B cell (primary cell): Measurements from ENCODE around the gene ERC1. TPM values are rescaled to one million over a fixed set of nuclear protein-coding genes. Genes with fewer than 3 reads are reported as not detected.

Experiments
- ATAC-seq: fragments of 200-7000 bp; cut with Tn5 transposase; one replicate; pipeline ENCODE4 v1.10.0; 2021; ENCODE audit warnings: low read depth, mild to moderate bottlenecking, moderate number of reproducible peaks, moderate library complexity
- CTCF ChIA-PET: fragments of 350-600 bp; sonication (Branson Sonifier 250); formaldehyde crosslinking; loops from one replicate; lab custom pipeline; 2021; ENCODE audit warnings: antibody characterized with exemption, inconsistent platforms; lab: Charles Lee
- POLR2A ChIA-PET: fragments of 350-600 bp; sonication (Branson Sonifier 250); formaldehyde crosslinking; loops from one replicate; lab custom pipeline; 2021; ENCODE audit warnings: antibody characterized with exemption; lab: Charles Lee
- DNase-seq: peaks from one replicate; pipeline ENCODE4 v3.0.0; 2013
- H2AFZ ChIP-seq: 2 replicates; pipeline ENCODE4 v1.6.1; 2012; ENCODE audit warnings: mild to moderate bottlenecking, low read depth, low read length; ENCODE audit not compliant: insufficient read depth, poor library complexity, severe bottlenecking
- H3K27ac ChIP-seq, 2 donors: 1 replicate in 1 of 2; 2 replicates in 1 of 2; pipeline ENCODE4 v1.5.1; 2012 to 2013; ENCODE audit warnings: low read length in 2 of 2, mild to moderate bottlenecking in 2 of 2, moderate library complexity in 1 of 2
- H3K27me3 ChIP-seq, 4 experiments: fragments of 200-600 bp in 1 of 4; sonication (generic) in 1 of 4; replicated peaks in 1 of 4; 1 replicate in 2 of 4; 2 replicates in 2 of 4; pipeline versions ENCODE4 v1.6.1 to v1.7.0; 2013 to 2016; ENCODE audit warnings: low read length in 3 of 4, mild to moderate bottlenecking in 2 of 4, mixed read lengths in 1 of 4, moderate library complexity in 1 of 4; ENCODE audit not compliant: insufficient read depth in 4 of 4, control insufficient read depth in 3 of 4; ENCODE audit errors: control extremely low read depth in 1 of 4
- H3K36me3 ChIP-seq, 2 experiments: replicated peaks in 1 of 2; 1 replicate in 1 of 2; 2 replicates in 1 of 2; pipeline versions ENCODE4 v1.6.1 to v1.7.1; 2013; ENCODE audit warnings: low read length in 1 of 2; ENCODE audit not compliant: insufficient read depth in 2 of 2, control insufficient read depth in 1 of 2; ENCODE audit errors: control extremely low read depth in 1 of 2, extremely low read depth in 1 of 2
- H3K4me1 ChIP-seq, 2 donors: fragments of 200-600 bp in 1 of 2; sonication (generic) in 1 of 2; 1 replicate in 1 of 2; 2 replicates in 1 of 2; pipeline versions ENCODE4 v1.5.1 to v1.6.1; 2013 to 2017; ENCODE audit warnings: low read length in 2 of 2; ENCODE audit not compliant: control insufficient read depth in 2 of 2, insufficient read depth in 2 of 2
- H3K4me2 ChIP-seq: replicated peaks from 2 replicates; pipeline ENCODE3; 2012; ENCODE audit warnings: mild to moderate bottlenecking, low read depth, low read length; ENCODE audit not compliant: poor library complexity, severe bottlenecking
- H3K4me3 ChIP-seq, 5 experiments: fragments of 200-600 bp in 1 of 5; sonication (generic) in 1 of 5; 1 replicate in 3 of 5; 2 replicates in 2 of 5; pipeline versions ENCODE4 v1.5.1 to v1.7.0; 2011 to 2016; ENCODE audit warnings: low read length in 4 of 5, mild to moderate bottlenecking in 4 of 5, low read depth in 2 of 5, control low read depth in 1 of 5, moderate library complexity in 1 of 5; ENCODE audit not compliant: insufficient read depth in 1 of 5; ENCODE audit errors: control extremely low read depth in 1 of 5, extremely low read depth in 1 of 5
- H3K79me2 ChIP-seq: fragments of 200-600 bp; sonication (generic); one replicate; pipeline ENCODE4 v1.6.0; 2016; ENCODE audit warnings: low read length; ENCODE audit not compliant: control insufficient read depth, insufficient read depth
- H3K9ac ChIP-seq: fragments of 200-600 bp; sonication (generic); 2 replicates; pipeline ENCODE4 v1.6.1; 2017; ENCODE audit warnings: mild to moderate bottlenecking, low read length, moderate library complexity
- H3K9me3 ChIP-seq, 3 donors: one replicate each; pipeline versions ENCODE4 v1.6.1 to v1.7.1; 2013; ENCODE audit warnings: low read length in 2 of 3; ENCODE audit not compliant: control insufficient read depth in 2 of 3, insufficient read depth in 1 of 3; ENCODE audit errors: control extremely low read depth in 1 of 3
- H4K20me1 ChIP-seq: 2 replicates; pipeline ENCODE4 v1.6.0; 2012; ENCODE audit warnings: mild to moderate bottlenecking, low read length; ENCODE audit not compliant: insufficient read depth, control insufficient read depth, poor library complexity, severe bottlenecking
- H3K27ac Mint-ChIP-seq: one replicate; pipeline ENCODE4 v1.8.0; 2021; ENCODE audit warnings: mixed read lengths
- H3K27me3 Mint-ChIP-seq: one replicate; pipeline ENCODE4 v1.8.0; 2021; ENCODE audit warnings: mixed read lengths
- H3K4me1 Mint-ChIP-seq: one replicate; pipeline ENCODE4 v1.8.0; 2021; ENCODE audit warnings: mixed read lengths
- H3K4me3 Mint-ChIP-seq: one replicate; pipeline ENCODE4 v1.8.0; 2021; ENCODE audit warnings: mixed read lengths
- H3K9me3 Mint-ChIP-seq: one replicate; pipeline ENCODE4 v1.8.0; 2022; ENCODE audit warnings: mixed read lengths; ENCODE audit not compliant: insufficient read depth
- CTCF ChIP-seq: fragments of 200-600 bp; IDR thresholded peaks from one replicate; pipeline ENCODE4 v1.8.0; 2022; ENCODE audit warnings: antibody characterized with exemption, mild to moderate bottlenecking
- EZH2 ChIP-seq: IDR thresholded peaks from 2 replicates; pipeline ENCODE4 v1.6.1; 2012; ENCODE audit warnings: borderline replicate concordance, low read depth, mild to moderate bottlenecking, moderate library complexity, low read length; ENCODE audit not compliant: insufficient read depth, poor library complexity, severe bottlenecking
- WGBS: methylation state at CpG from one replicate; pipeline ENCODE4 v1.1.5; 2013; ENCODE audit warnings: missing lambda C conversion rate; ENCODE audit not compliant: insufficient coverage; 5-methylcytosine and 5-hydroxymethylcytosine counted together
- intact Hi-C: fragments of 100-400 bp; cut with micrococcal nuclease; formaldehyde crosslinking; loops from one replicate; pipeline ENCODE4 v1.10.0; 2022
- polyA plus RNA-seq: library from polyadenylated mRNA; depleted of rRNA; stranded (reverse); fragments of >200 nt; gene quantifications from 2 replicates; pipeline ENCODE4 v1.2.3, GENCODE V29; 2012
- total RNA-seq, 2 donors: library from RNA; stranded (reverse); fragments of 120-200 nt in 1 of 2; gene quantifications; 1 replicate in 1 of 2; 2 replicates in 1 of 2; pipeline versions ENCODE4 v1.2.3 to v1.2.4, GENCODE V29; 2013 to 2022

The ERC1 gene
- total and polyA plus RNA-seq, 2 donors (not counting 1 experiment from before 2014, with no cell fraction given): 4.0 to 77.6 TPM

GRCh38 chr12:1348606-1349005 is 357.6 kb downstream of the ERC1 start:
- no peak overlapping the region for H3K4me3 Mint-ChIP-seq
- H3K27me3 ChIP-seq: no peaks in the 10 kb centered on the region
- POLR2A ChIA-PET: no interaction called here
- no peak overlapping the region for H3K4me3 ChIP-seq
- no peak for DNase-seq
- H4K20me1 ChIP-seq: no peaks in the 10 kb centered on the region
- peaks cover 3% of the 10 kb centered on the region for H3K4me1 Mint-ChIP-seq
- CTCF ChIA-PET: interaction anchor here (0.7 to 0.9 kb wide), 2 partner anchors 234 to 254 kb away, joined by 3 read pairs; no protein-coding TSS in a partner anchor
- no peak overlapping the region for H3K27ac Mint-ChIP-seq
- H3K27ac ChIP-seq: no peak overlapping the region
- H3K9me3 Mint-ChIP-seq: no peaks in the 10 kb centered on the region
- H3K36me3 ChIP-seq: no peaks in the 10 kb centered on the region
- H2AFZ ChIP-seq: no peak overlapping the region
- ATAC-seq: no peak
- H3K79me2 ChIP-seq: no peaks in the 10 kb centered on the region
- no peak for TF ChIP-seq EZH2
- no peak for TF ChIP-seq CTCF
- no peaks in the 10 kb centered on the region for H3K4me1 ChIP-seq
- 100% methylated on average over 1 of the region's 6 CpGs for WGBS
- no peaks in the 10 kb centered on the region for H3K27me3 Mint-ChIP-seq
- H3K9ac ChIP-seq: no peak overlapping the region
- intact Hi-C loops: no loop called here
- H3K4me2 ChIP-seq: no peak overlapping the region
- H3K9me3 ChIP-seq: no peaks in the 10 kb centered on the region

GRCh38 chr12:1350055-1350933 is 359.3 kb downstream of the ERC1 start:
- no peaks in the 10 kb centered on the region for H3K9me3 ChIP-seq
- H3K4me2 ChIP-seq: no peak overlapping the region
- WGBS: 100% methylated on average over 5 of the region's 6 CpGs
- POLR2A ChIA-PET: no interaction called here
- CTCF ChIA-PET: interaction anchor here (0.7 kb wide), 1 partner anchor 214 kb away, joined by 4 read pairs; no protein-coding TSS in a partner anchor
- H3K9ac ChIP-seq: no peak overlapping the region
- no peaks in the 10 kb centered on the region for H3K4me1 ChIP-seq
- no peaks in the 10 kb centered on the region for H3K27me3 ChIP-seq
- no peaks in the 10 kb centered on the region for H4K20me1 ChIP-seq
- Mint-ChIP-seq H3K4me3 (no peak overlapping the region), H3K4me1 (peaks cover 3% of the 10 kb centered on the region), H3K9me3 (no peaks in the 10 kb centered on the region), H3K27me3 (no peaks in the 10 kb centered on the region), H3K27ac (no peak overlapping the region)
- no peak overlapping the region for H3K4me3 ChIP-seq
- H3K27ac ChIP-seq: no peak overlapping the region
- no peaks in the 10 kb centered on the region for H3K36me3 ChIP-seq
- no peak for ATAC-seq
- no peak overlapping the region for H2AFZ ChIP-seq
- no peak for DNase-seq
- no peaks in the 10 kb centered on the region for H3K79me2 ChIP-seq
- TF ChIP-seq EZH2: no peak
- no peak for TF ChIP-seq CTCF
- intact Hi-C loops: no loop called here
